ENCODE data around the gene CNST.

GRCh38 chr1:246576709-246577032 is 10.4 kb downstream of the CNST start:
- TF ChIP-seq CTCF (CRISPR knock-in tag; IDR thresholded peaks at IDR 0.05) (no peak), CBX5 (CRISPR knock-in tag; IDR thresholded peaks at IDR 0.05; ENCODE audit: borderline replicate concordance) (no peak), GMEB1 (CRISPR knock-in tag; IDR thresholded peaks at IDR 0.05; ENCODE audit: borderline replicate concordance) (no peak)

All from HepG2 (cell line).